Activated CD4-positive, CD25-positive, alpha-beta regulatory T cell (primary cell): ENCODE results near the gene TEX19.
"Not testable (repeated sequence)": the region's sequence is repeated elsewhere in the genome, so short reads cannot be mapped to it uniquely, and the experiment has no call there.

Experiments used
- DNase-seq, 4 experiments: peaks; one replicate each; lab custom pipeline; 2025; lab: John Stamatoyannopoulos, UW

Gene TEX19

GRCh38 chr17:82411396-82412053 is 52.5 kb downstream of the TEX19 start:
- DNase-seq, result no peak

GRCh38 chr17:82412081-82412480 is 53.0 kb downstream of the TEX19 start:
- not testable (repeated sequence) for DNase-seq

- DNase-seq, result no peak
Observed at GRCh38 chr17:82412535-82413520, 53.8 kb downstream of the TEX19 start.
